Muscle layer of duodenum (tissue), 2 donors: Measurements from ENCODE around the gene ACOT4.
A peak's percentile ranks its signal among the peaks of the same experiment; 100 is the strongest.
"Not testable (repeated sequence)": the region's sequence is repeated elsewhere in the genome, so short reads cannot be mapped to it uniquely, and the experiment has no call there.

Source experiments
- H3K27ac ChIP-seq: one replicate; pipeline ENCODE4 v1.7.0; 2013; ENCODE audit warnings: mild to moderate bottlenecking, low read length
- H3K27me3 ChIP-seq: one replicate; pipeline ENCODE4 v1.7.0; 2013; ENCODE audit warnings: low read depth, mild to moderate bottlenecking, control low read depth, low read length
- H3K36me3 ChIP-seq, 2 donors: one replicate each; pipeline ENCODE4 v1.7.0; 2013; ENCODE audit warnings: low read length in 2 of 2, control low read depth in 1 of 2, mild to moderate bottlenecking in 1 of 2; ENCODE audit not compliant: insufficient read depth in 2 of 2, control insufficient read depth in 1 of 2
- H3K4me1 ChIP-seq, 2 donors: one replicate each; pipeline ENCODE4 v1.7.0; 2013; ENCODE audit warnings: low read length in 2 of 2, mild to moderate bottlenecking in 2 of 2, control low read depth in 1 of 2, moderate library complexity in 1 of 2; ENCODE audit not compliant: insufficient read depth in 2 of 2, control insufficient read depth in 1 of 2
- H3K4me3 ChIP-seq, 2 donors: one replicate each; pipeline ENCODE4 v1.7.0; 2013; ENCODE audit warnings: low read length in 2 of 2, low read depth in 1 of 2, mild to moderate bottlenecking in 1 of 2
- H3K9me3 ChIP-seq, 2 donors: one replicate each; pipeline ENCODE4 v1.7.0; 2013; ENCODE audit warnings: low read length in 2 of 2, control low read depth in 1 of 2, mild to moderate bottlenecking in 1 of 2; ENCODE audit not compliant: control insufficient read depth in 1 of 2
- donor health status: healthy.

ACOT4 gene

DNA sequence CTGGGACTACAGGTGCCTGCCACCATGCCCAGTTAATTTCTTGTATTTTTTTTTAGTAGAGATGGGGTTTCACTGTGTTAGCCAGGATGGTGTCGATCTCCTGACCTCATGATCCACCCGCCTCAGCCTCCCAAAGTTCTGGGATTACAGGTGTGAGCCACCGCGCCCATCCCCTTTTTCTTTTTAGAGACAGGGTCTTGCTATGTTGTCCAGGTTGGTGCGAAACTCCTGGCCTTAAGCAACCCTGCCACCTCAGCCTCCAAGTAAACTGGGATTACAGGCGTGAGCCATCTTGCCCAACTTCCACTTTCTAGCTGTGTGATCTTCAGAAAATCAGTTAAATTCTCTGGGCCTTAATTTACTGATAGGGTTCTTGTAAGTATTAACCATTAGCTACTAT, 24.7 kb upstream of the ACOT4 start:
- H3K27me3 ChIP-seq, H3K36me3 ChIP-seq, H3K9me3 ChIP-seq, H3K27ac ChIP-seq: not testable (repeated sequence)
- peaks cover 0 to 13% of the 10 kb centered on the region in 2 donors for H3K4me1 ChIP-seq
- peak overlapping the region in 1 of 2 donors; percentile 74 for H3K4me3 ChIP-seq

DNA sequence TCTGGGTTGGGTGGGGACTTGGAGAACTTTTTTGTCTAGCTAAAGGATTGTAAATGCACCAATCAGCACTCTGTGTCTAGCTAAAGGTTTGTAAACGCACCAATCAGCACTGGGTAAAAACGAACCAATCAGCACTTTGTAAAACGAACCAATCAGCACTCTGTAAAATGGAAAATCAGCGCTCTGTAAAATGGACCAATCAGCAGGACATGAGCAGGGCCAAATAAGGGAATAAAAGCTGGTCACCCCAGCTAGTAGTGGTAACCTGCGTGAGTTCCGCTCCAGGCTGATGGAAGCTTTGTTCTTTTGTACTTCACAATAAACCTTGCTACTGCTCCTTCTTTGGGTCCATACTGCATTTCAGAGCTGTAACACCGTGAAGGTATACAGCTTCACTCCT, 24.3 kb upstream of the ACOT4 start:
- Histone ChIP-seq H3K27ac (peak overlapping the region; percentile 89), H3K4me3 (peak overlapping the region; percentile 70 to 74)

GRCh38 chr14:73567951-73568885, 23.5 kb upstream of the ACOT4 start:
- H3K4me3 ChIP-seq = peak overlapping the region; percentile 70 to 74
- H3K27me3 ChIP-seq = no peaks in the 10 kb centered on the region
- no peaks in the 10 kb centered on the region for H3K9me3 ChIP-seq

More for the DNA sequence above, 24.3 kb upstream of the ACOT4 start:
- H3K27me3 ChIP-seq = no peaks in the 10 kb centered on the region
- H3K9me3 ChIP-seq = no peaks in the 10 kb centered on the region
- H3K36me3 ChIP-seq = no peaks in the 10 kb centered on the region
- H3K4me1 ChIP-seq = peaks cover 0 to 13% of the 10 kb centered on the region in 2 donors

DNA sequence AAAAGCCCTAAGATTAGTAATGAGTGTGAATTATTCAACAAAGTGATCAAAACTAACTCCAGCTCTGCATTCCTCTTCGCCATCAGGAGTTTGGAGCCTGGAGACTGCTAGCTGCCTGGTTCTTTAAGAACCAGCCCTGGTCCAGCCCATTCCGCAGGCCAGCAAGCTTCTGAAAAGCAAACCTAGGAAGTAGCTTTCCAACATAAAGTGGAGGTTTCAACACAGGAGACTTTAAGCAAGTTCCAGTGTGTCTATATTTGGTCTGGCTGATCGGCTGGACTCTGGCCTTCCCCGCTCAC, 22.8 kb upstream of the ACOT4 start:
- not testable (repeated sequence) for H3K36me3 ChIP-seq, H3K9me3 ChIP-seq, H3K27me3 ChIP-seq
- Histone ChIP-seq H3K4me1 (peaks cover 0 to 13% of the 10 kb centered on the region in 2 donors), H3K4me3 (peak overlapping the region; percentile 70 to 74), H3K27ac (peak overlapping the region; percentile 89)

More at GRCh38 chr14:73567951-73568885, 23.5 kb upstream of the ACOT4 start:
- H3K4me1 ChIP-seq = peaks cover 0 to 13% of the 10 kb centered on the region in 2 donors
- peak overlapping the region; percentile 89 for H3K27ac ChIP-seq
- no peaks in the 10 kb centered on the region for H3K36me3 ChIP-seq

GRCh38 chr14:73569185-73569958, 22.3 kb upstream of the ACOT4 start, which contains the start of gene ACOT2:
Gene ACOT2, plus strand, starts transcription at chr14:73569213. Its CDS starts 28 bp downstream, at chr14:73569241.
- H3K36me3 ChIP-seq, H3K9me3 ChIP-seq, H3K27me3 ChIP-seq: not testable (repeated sequence)
- Histone ChIP-seq H3K4me3 (peak within 1 kb of the TSS; percentile 70 to 74), H3K27ac (peak within 1 kb of the TSS; percentile 89), H3K4me1 (peaks cover 0 to 13% of the 10 kb centered on the region in 2 donors)

DNA sequence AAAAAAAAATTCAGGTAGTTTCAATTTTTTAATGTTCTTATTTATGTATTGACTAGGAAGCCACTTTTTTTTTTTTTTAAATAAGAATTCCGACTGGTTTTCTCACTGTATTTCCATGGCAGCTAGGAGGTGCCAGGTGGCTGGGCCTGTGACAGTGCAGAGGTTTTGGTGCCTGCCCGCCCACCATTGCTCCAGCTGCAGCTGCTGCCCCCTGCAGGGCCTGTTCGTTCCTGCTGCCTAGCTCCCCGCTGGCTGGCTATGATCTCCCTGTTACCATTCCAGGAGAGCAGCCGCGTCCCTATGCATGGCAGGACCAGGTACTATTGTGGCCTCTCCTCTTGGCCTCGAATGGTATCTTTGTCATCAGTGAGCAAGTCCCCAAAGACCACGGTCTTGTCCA, 20.8 kb upstream of the ACOT4 start:
- Histone ChIP-seq H3K4me3 (peak overlapping the region in 1 of 2 donors; percentile 74), H3K4me1 (peaks cover 0 to 13% of the 10 kb centered on the region in 2 donors)
- not testable (repeated sequence) for H3K27me3 ChIP-seq, H3K27ac ChIP-seq, H3K36me3 ChIP-seq, H3K9me3 ChIP-seq

- not testable (repeated sequence) for H3K36me3 ChIP-seq, H3K9me3 ChIP-seq, H3K27ac ChIP-seq, H3K27me3 ChIP-seq, H3K4me1 ChIP-seq, H3K4me3 ChIP-seq
Observed at GRCh38 chr14:73573034-73573433, 18.6 kb upstream of the ACOT4 start.

DNA sequence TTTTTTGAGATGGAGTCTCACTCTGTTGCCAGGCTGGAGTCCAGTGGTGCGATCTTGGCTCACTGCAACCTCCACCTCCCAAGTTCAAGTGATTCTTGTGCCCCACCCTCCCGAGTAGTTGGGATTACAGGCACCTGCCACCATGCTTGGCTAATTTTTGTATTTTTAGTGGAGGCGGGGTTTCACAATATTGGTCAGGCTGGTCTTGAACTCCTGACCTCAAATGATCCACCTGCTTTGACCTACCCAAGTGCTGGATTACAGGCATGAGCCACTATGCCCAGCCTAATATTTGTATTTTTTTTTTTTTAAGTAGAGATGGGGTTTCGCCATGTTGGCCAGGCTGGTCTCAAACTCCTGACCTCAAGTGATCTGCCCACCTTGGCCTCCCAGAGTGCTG, 17.9 kb upstream of the ACOT4 start:
- not testable (repeated sequence) for H3K4me3 ChIP-seq, H3K27ac ChIP-seq

DNA sequence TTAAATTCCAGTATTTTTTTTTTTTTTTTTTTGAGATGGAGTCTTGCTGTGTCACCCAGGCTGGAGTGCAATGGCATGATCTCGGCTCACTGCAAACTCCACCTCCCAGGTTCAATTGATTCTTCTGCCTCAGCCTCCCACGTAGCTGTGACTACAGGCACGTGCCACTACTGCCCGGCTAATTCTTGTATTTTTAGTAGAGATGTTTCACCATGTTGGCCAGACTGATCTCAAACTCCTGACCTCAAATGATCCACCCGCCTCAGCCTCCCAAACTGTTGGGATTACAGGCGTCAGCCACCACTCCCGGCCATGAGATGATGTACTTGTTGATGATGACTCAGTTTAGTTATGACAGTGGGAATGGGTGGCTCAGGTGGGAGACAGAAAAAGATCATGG, 17.4 kb upstream of the ACOT4 start:
- not testable (repeated sequence) for H3K27ac ChIP-seq

More for the DNA sequence above, 17.9 kb upstream of the ACOT4 start:
- not testable (repeated sequence) for H3K4me1 ChIP-seq, H3K9me3 ChIP-seq, H3K36me3 ChIP-seq, H3K27me3 ChIP-seq

GRCh38 chr14:73576391-73576790, 15.3 kb upstream of the ACOT4 start:
- H3K4me3 ChIP-seq = no peak overlapping the region
- no peaks in the 10 kb centered on the region for H3K9me3 ChIP-seq
- no peak overlapping the region for H3K27ac ChIP-seq
- H3K36me3 ChIP-seq = peaks cover 0 to 13% of the 10 kb centered on the region in 2 donors
- peaks cover 0 to 4% of the 10 kb centered on the region in 2 donors for H3K4me1 ChIP-seq
- H3K27me3 ChIP-seq = no peaks in the 10 kb centered on the region

More for the DNA sequence above, 17.4 kb upstream of the ACOT4 start:
- H3K27me3 ChIP-seq, H3K9me3 ChIP-seq, H3K4me1 ChIP-seq, H3K36me3 ChIP-seq, H3K4me3 ChIP-seq: not testable (repeated sequence)

GRCh38 chr14:73577214-73577613, 14.5 kb upstream of the ACOT4 start:
- not testable (repeated sequence) for H3K27me3 ChIP-seq, H3K9me3 ChIP-seq, H3K27ac ChIP-seq, H3K4me3 ChIP-seq, H3K4me1 ChIP-seq
- H3K36me3 ChIP-seq = peaks cover 0 to 13% of the 10 kb centered on the region in 2 donors
